Stomach (tissue), 4 donors: ENCODE results near the gene UBE2C.
A peak's percentile ranks its signal among the peaks of the same experiment; 100 is the strongest.

Source experiments
- EP300 ChIP-seq: sonication (generic); formaldehyde crosslinking; IDR thresholded peaks from one replicate; pipeline ENCODE4 v1.6.1; 2017; ENCODE audit warnings: antibody characterized with exemption
- POLR2AphosphoS5 ChIP-seq, 3 donors: sonication (generic); formaldehyde crosslinking; IDR thresholded peaks; one replicate each; pipeline ENCODE4 v1.6.1; 2016; ENCODE audit warnings: antibody characterized with exemption in 3 of 3
- TF ChIP-seq, protein P1 (sequence below), 7 experiments: fragments of 450-650 bp in 4 of 7; fragments of 200-600 bp in 3 of 7; sonication (generic) in 3 of 7; IDR thresholded peaks; one replicate each; pipeline ENCODE4 v1.5.1; 2016 to 2019; ENCODE audit warnings: antibody characterized with exemption in 7 of 7, control low read depth in 2 of 7, mild to moderate bottlenecking in 1 of 7

- peak; percentile 50 for TF ChIP-seq EP300
- TF ChIP-seq, protein P1, sequence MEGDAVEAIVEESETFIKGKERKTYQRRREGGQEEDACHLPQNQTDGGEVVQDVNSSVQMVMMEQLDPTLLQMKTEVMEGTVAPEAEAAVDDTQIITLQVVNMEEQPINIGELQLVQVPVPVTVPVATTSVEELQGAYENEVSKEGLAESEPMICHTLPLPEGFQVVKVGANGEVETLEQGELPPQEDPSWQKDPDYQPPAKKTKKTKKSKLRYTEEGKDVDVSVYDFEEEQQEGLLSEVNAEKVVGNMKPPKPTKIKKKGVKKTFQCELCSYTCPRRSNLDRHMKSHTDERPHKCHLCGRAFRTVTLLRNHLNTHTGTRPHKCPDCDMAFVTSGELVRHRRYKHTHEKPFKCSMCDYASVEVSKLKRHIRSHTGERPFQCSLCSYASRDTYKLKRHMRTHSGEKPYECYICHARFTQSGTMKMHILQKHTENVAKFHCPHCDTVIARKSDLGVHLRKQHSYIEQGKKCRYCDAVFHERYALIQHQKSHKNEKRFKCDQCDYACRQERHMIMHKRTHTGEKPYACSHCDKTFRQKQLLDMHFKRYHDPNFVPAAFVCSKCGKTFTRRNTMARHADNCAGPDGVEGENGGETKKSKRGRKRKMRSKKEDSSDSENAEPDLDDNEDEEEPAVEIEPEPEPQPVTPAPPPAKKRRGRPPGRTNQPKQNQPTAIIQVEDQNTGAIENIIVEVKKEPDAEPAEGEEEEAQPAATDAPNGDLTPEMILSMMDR (IDR thresholded peaks at IDR 0.05) = no peak
- TF ChIP-seq POLR2AphosphoS5 (IDR thresholded peaks at IDR 0.05) = peak in 2 of 3 donors; percentile 61 to 65
Observed at GRCh38 chr20:45833030-45833882, 20.8 kb downstream of the UBE2C start, which contains the start of gene SNX21.
